ENCODE results near the gene DYRK3.

DYRK3 gene

GRCh38 chr1:206680279-206680678 lies 44.9 kb downstream of the DYRK3 start:
- H3K4me3 ChIP-seq (replicated peaks in 1 of 2; ENCODE audit: low read depth in 2 of 2, low read length in 2 of 2), result no peak overlapping the region
- no peak for DNase-seq (ENCODE audit: low read depth in 2 of 2)
- TF ChIP-seq CTCF (IDR thresholded peaks at IDR 0.05; ENCODE audit: low read depth, low read length), result no peak

DNA sequence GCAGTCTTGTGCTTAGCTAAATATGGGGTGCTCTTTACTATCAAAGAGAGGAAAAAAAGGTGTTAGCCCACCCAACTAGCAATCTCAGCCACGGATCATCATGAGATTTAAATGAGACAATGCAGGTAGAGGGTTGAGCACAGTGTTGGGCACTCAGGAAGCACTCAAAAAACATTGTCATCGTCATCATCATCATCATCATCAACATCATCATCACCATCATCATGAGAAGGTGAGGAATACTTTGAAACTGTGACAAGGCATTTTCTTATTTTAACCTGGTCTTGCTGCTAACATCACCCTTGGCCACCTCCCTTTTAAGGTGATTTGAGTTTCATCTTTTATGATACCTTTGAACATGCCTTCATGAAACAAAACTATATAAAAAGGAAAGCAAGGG lies 46.0 kb downstream of the DYRK3 start:
- no peak for DNase-seq (ENCODE audit: low read depth in 2 of 2)
- TF ChIP-seq CTCF (IDR thresholded peaks at IDR 0.05; ENCODE audit: low read depth, low read length), result no peak
- no peak overlapping the region for H3K4me3 ChIP-seq (replicated peaks in 1 of 2; ENCODE audit: low read depth in 2 of 2, low read length in 2 of 2)

DNA sequence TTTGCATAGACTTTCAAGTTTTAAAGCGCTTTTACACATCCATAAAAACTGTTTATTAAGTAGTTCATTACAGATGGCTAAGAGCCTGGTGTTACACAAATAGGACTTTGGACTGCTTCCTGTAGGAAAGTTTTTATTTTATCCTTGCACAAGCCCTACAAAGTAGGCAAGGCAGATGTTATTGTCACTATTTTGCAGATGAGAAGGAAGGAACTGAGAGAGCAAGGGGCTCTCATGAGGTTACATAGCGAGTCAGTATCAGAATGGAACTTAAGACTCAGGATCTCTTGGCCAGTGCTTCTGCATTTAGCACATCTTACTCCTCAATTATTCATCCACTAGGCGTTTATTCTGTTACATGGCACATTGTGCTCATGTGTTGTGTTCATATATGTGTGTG lies 46.8 kb downstream of the DYRK3 start:
- no peak for TF ChIP-seq CTCF (IDR thresholded peaks at IDR 0.05; ENCODE audit: low read depth, low read length)
- H3K4me3 ChIP-seq (replicated peaks in 1 of 2; ENCODE audit: low read depth in 2 of 2, low read length in 2 of 2), result no peak overlapping the region
- no peak for DNase-seq (ENCODE audit: low read depth in 2 of 2)

- no peak for TF ChIP-seq CTCF (IDR thresholded peaks at IDR 0.05; ENCODE audit: low read depth, low read length)
- DNase-seq (ENCODE audit: low read depth in 2 of 2), result no peak
- H3K4me3 ChIP-seq (replicated peaks in 1 of 2; ENCODE audit: low read depth in 2 of 2, low read length in 2 of 2), result no peak overlapping the region
These were observed 48.0 kb downstream of the DYRK3 start for GRCh38 chr1:206683313-206683712.

DNA sequence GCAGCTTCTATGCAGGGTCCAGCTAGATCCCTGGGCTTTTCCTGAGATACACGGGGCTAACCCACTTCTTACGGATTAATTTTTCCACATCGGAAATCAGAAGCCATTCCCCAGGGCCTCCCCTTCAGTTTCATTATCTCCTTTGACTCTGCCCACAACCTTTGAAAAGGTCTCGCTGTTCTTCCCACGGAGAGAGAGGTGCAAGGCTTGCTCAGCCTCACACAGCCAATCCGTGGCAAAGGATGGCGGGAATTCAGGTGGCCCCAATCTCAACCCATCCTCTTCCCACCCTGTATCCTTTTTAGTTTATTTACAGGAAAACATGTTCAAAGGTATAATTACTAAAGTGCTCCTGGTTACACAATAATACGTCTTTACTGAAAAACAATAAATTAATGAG lies 48.7 kb downstream of the DYRK3 start:
- no peak overlapping the region for H3K4me3 ChIP-seq (replicated peaks in 1 of 2; ENCODE audit: low read depth in 2 of 2, low read length in 2 of 2)
- no peak for TF ChIP-seq CTCF (IDR thresholded peaks at IDR 0.05; ENCODE audit: low read depth, low read length)
- no peak for DNase-seq (ENCODE audit: low read depth in 2 of 2)

GRCh38 chr1:206684478-206685333 lies 49.4 kb downstream of the DYRK3 start, which contains the start of gene MAPKAPK2:
MAPKAPK2 (plus strand) TSS chr1:206684905; CDS start chr1:206685230, 325 bp downstream.
- DNase-seq (ENCODE audit: low read depth in 2 of 2), result peak; percentile 68 to 79
- H3K4me3 ChIP-seq (replicated peaks in 1 of 2; ENCODE audit: low read depth in 2 of 2, low read length in 2 of 2), result peak within 1 kb of the TSS; percentile 87 to 89
- TF ChIP-seq CTCF (IDR thresholded peaks at IDR 0.05; ENCODE audit: low read depth, low read length), result no peak
